Cardiac fibroblast (primary cell): Measurements from ENCODE around the gene SLC6A17.

Source experiments
- DNase-seq, 2 donors: peaks; one replicate each; pipeline versions ENCODE4 v3.0.0 to v3.0.0-alpha.2; 2010; ENCODE audit warnings: low read depth in 2 of 2
- H3K4me3 ChIP-seq, 2 donors: replicated peaks in 1 of 2; 1 replicate in 1 of 2; 2 replicates in 1 of 2; pipeline ENCODE4 v1.5.1; 2011; ENCODE audit warnings: low read depth in 2 of 2, low read length in 2 of 2, mild to moderate bottlenecking in 2 of 2, moderate library complexity in 1 of 2
- CTCF ChIP-seq: IDR thresholded peaks from one replicate; pipeline ENCODE4 v1.5.1; 2011; ENCODE audit warnings: low read depth, mild to moderate bottlenecking, low read length, inconsistent platforms

SLC6A17 gene

GRCh38 chr1:110198746-110199145, 48.5 kb downstream of the SLC6A17 start:
- H3K4me3 ChIP-seq = no peak overlapping the region
- no peak for DNase-seq
- TF ChIP-seq CTCF = no peak

- H3K4me3 ChIP-seq = no peak overlapping the region
- DNase-seq = no peak
- TF ChIP-seq CTCF = no peak
These were observed 49.9 kb downstream of the SLC6A17 start for GRCh38 chr1:110200190-110200589.

GRCh38 chr1:110200666-110201065, 50.4 kb downstream of the SLC6A17 start:
- TF ChIP-seq CTCF = no peak
- DNase-seq = peak; percentile 15 to 35
- no peak overlapping the region for H3K4me3 ChIP-seq

GRCh38 chr1:110201157-110201825, 51.0 kb downstream of the SLC6A17 start:
- DNase-seq = no peak
- H3K4me3 ChIP-seq = no peak overlapping the region
- no peak for TF ChIP-seq CTCF

- peak; percentile 75 to 77 for DNase-seq
- no peak overlapping the region for H3K4me3 ChIP-seq
- TF ChIP-seq CTCF = peak; percentile 84
These were observed 52.8 kb downstream of the SLC6A17 start for GRCh38 chr1:110203021-110203661.

GRCh38 chr1:110205156-110205555, 54.9 kb downstream of the SLC6A17 start:
- H3K4me3 ChIP-seq = no peak overlapping the region
- no peak for TF ChIP-seq CTCF
- no peak for DNase-seq
